OCI-LY7 (cell line): ENCODE data around the gene TASP1. TPM values are rescaled to one million over a fixed set of nuclear protein-coding genes. Genes with fewer than 3 reads are reported as not detected.
"Not testable (repeated sequence)": the region's sequence is repeated elsewhere in the genome, so short reads cannot be mapped to it uniquely, and the experiment has no call there.

Experiments used
- BruUV-seq: library from RNA; stranded (reverse); fragments of 400-500 nt; replicated peaks from 2 replicates; lab custom pipeline; 2021; lab: Mats Ljungman, UMichigan
- CTCF ChIA-PET: fragments of 300-600 bp; sonication (Branson Sonifier 250); formaldehyde crosslinking; loops from one replicate; lab custom pipeline; 2022; ENCODE audit warnings: antibody characterized with exemption; ENCODE audit not compliant: unreplicated experiment; lab: Charles Lee
- POLR2A ChIA-PET: fragments of 300-600 bp; sonication (Branson Sonifier 250); formaldehyde crosslinking; loops from one replicate; lab custom pipeline; 2022; ENCODE audit warnings: antibody characterized with exemption; lab: Charles Lee
- DNase-seq: peaks from one replicate; pipeline ENCODE4 v3.0.0-alpha.2; 2015; ENCODE audit warnings: low spot score
- H2AFZ ChIP-seq: fragments of 200-600 bp; sonication (generic), shearing (Covaris generic); 2 replicates; pipeline ENCODE4 v1.6.1; 2014; ENCODE audit warnings: mild to moderate bottlenecking, antibody characterized with exemption, low read length, moderate library complexity
- H3K27ac ChIP-seq: fragments of 200-600 bp; sonication (generic); 2 replicates; pipeline ENCODE4 v1.5.1; 2014; ENCODE audit warnings: mixed run types, low read depth, mild to moderate bottlenecking, moderate library complexity, low read length, inconsistent platforms; ENCODE audit not compliant: poor library complexity, severe bottlenecking
- H3K36me3 ChIP-seq: fragments of 200-600 bp; sonication (generic); 2 replicates; pipeline ENCODE4 v1.6.1; 2014; ENCODE audit warnings: mild to moderate bottlenecking, antibody characterized with exemption, low read length, moderate library complexity, mixed read lengths; ENCODE audit not compliant: insufficient read depth
- H3K4me1 ChIP-seq: fragments of 200-600 bp; sonication (generic); 2 replicates; pipeline ENCODE4 v1.5.1; 2014; ENCODE audit warnings: mild to moderate bottlenecking, low read length; ENCODE audit not compliant: insufficient read depth, poor library complexity, severe bottlenecking
- H3K4me2 ChIP-seq: fragments of 200-600 bp; sonication (generic); 2 replicates; pipeline ENCODE4 v1.6.1; 2014; ENCODE audit warnings: mild to moderate bottlenecking, low read length
- H3K4me3 ChIP-seq: fragments of 200-600 bp; sonication (generic); 2 replicates; pipeline ENCODE4 v1.5.1; 2014; ENCODE audit warnings: mild to moderate bottlenecking, low read depth, low read length; ENCODE audit not compliant: poor library complexity, severe bottlenecking
- H3K79me2 ChIP-seq: fragments of 200-600 bp; sonication (generic); 2 replicates; pipeline ENCODE4 v1.6.1; 2016; ENCODE audit warnings: low read depth, mild to moderate bottlenecking, low read length, moderate library complexity, mixed read lengths; ENCODE audit not compliant: insufficient read depth
- H3K9me2 ChIP-seq: fragments of 200-600 bp; sonication (generic); 2 replicates; pipeline ENCODE4 v1.6.1; 2016; ENCODE audit warnings: mild to moderate bottlenecking, low read length, mixed read lengths; ENCODE audit not compliant: insufficient read depth
- H3K9me3 ChIP-seq: fragments of 200-600 bp; sonication (generic); 2 replicates; pipeline ENCODE4 v1.6.1; 2014; ENCODE audit warnings: mild to moderate bottlenecking, mixed run types, low read length, mixed read lengths
- H4K20me1 ChIP-seq: fragments of 200-600 bp; sonication (generic); 2 replicates; pipeline ENCODE4 v1.6.1; 2014; ENCODE audit warnings: mild to moderate bottlenecking, antibody characterized with exemption, low read length, moderate library complexity, mixed read lengths; ENCODE audit not compliant: insufficient read depth
- EZH2phosphoT487 ChIP-seq: fragments of 200-600 bp; sonication (generic); IDR thresholded peaks from 2 replicates; pipeline ENCODE4 v1.6.1; 2018; ENCODE audit warnings: low read depth, borderline replicate concordance, mild to moderate bottlenecking, mixed run types, antibody characterized with exemption, low read length, moderate library complexity, mixed read lengths
- intact Hi-C: fragments of 100-400 bp; cut with micrococcal nuclease; formaldehyde crosslinking; loops from one replicate; pipeline ENCODE4 v1.10.0; 2022; ENCODE audit not compliant: unreplicated experiment
- total RNA-seq, 2 experiments: library from RNA; depleted of rRNA in 1 of 2; stranded (reverse); fragments of >200 nt in 1 of 2; shearing (Covaris generic) in 1 of 2; gene quantifications; 2 replicates each; pipeline ENCODE4 v1.2.3, GENCODE V29; 2014 to 2022
- TF ChIP-seq, protein P1 (sequence below): fragments of 200-600 bp; sonication (generic); conservative IDR thresholded peaks from 2 replicates; pipeline ENCODE4 v1.5.1; 2014; ENCODE audit warnings: mild to moderate bottlenecking, antibody characterized with exemption, low read length, moderate library complexity, mixed read lengths

Gene TASP1
- total RNA-seq, 2 experiments from 2014 or later: 12.9 to 15.5 TPM

DNA sequence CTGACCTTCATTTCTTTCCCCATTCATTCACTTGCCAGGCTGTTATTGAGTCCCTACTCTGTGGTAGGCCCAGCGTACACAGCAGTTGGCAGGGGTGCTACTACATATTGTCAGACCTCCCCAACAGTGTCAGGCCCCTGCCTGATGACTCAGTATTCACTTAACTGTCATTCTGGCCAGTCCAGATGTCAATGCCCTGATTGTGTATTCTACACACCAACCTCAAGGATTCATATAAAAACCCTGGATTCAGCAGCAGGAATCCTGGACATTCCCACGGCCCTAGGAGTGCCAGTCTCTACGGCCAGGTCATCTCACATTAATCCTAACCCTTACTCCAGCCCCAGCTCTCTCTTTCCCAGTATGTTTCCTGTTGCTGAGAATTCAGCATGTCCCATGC, 151.5 kb downstream of the TASP1 start:
- Histone ChIP-seq H3K9me3 (no peaks in the 10 kb centered on the region), H3K4me2 (no peak overlapping the region), H3K4me1 (no peaks in the 10 kb centered on the region), H3K36me3 (peaks cover 4% of the 10 kb centered on the region; the same call in 1 of the 2 replicates), H4K20me1 (no peaks in the 10 kb centered on the region), H3K27ac (no peak overlapping the region), H3K9me2 (no peaks in the 10 kb centered on the region), H3K4me3 (no peak overlapping the region), H2AFZ (no peak overlapping the region), H3K79me2 (no peaks in the 10 kb centered on the region)
- BruUV-seq: no TSS peak
- ChIA-PET CTCF (no interaction called here), POLR2A (no interaction called here)
- intact Hi-C loops: no loop called here
- DNase-seq: no peak
- TF ChIP-seq, protein P1, sequence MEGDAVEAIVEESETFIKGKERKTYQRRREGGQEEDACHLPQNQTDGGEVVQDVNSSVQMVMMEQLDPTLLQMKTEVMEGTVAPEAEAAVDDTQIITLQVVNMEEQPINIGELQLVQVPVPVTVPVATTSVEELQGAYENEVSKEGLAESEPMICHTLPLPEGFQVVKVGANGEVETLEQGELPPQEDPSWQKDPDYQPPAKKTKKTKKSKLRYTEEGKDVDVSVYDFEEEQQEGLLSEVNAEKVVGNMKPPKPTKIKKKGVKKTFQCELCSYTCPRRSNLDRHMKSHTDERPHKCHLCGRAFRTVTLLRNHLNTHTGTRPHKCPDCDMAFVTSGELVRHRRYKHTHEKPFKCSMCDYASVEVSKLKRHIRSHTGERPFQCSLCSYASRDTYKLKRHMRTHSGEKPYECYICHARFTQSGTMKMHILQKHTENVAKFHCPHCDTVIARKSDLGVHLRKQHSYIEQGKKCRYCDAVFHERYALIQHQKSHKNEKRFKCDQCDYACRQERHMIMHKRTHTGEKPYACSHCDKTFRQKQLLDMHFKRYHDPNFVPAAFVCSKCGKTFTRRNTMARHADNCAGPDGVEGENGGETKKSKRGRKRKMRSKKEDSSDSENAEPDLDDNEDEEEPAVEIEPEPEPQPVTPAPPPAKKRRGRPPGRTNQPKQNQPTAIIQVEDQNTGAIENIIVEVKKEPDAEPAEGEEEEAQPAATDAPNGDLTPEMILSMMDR: no peak
- TF ChIP-seq EZH2phosphoT487: no peak

GRCh38 chr20:13486694-13487093, 152.0 kb downstream of the TASP1 start:
- intact Hi-C loops: no loop called here
- DNase-seq: no peak
- no peaks in the 10 kb centered on the region for H3K9me2 ChIP-seq
- ChIA-PET POLR2A (no interaction called here), CTCF (no interaction called here)
- H3K27ac ChIP-seq: no peak overlapping the region
- H3K9me3 ChIP-seq: no peaks in the 10 kb centered on the region
- TF ChIP-seq EZH2phosphoT487: no peak
- TF ChIP-seq, protein P1: no peak
- no peaks in the 10 kb centered on the region for H3K4me1 ChIP-seq
- H4K20me1 ChIP-seq: no peaks in the 10 kb centered on the region
- H3K36me3 ChIP-seq: peaks cover 5% of the 10 kb centered on the region; the same call in 1 of the 2 replicates
- H3K4me2 ChIP-seq: no peak overlapping the region
- H2AFZ ChIP-seq: no peak overlapping the region
- H3K79me2 ChIP-seq: no peaks in the 10 kb centered on the region
- no TSS peak for BruUV-seq
- H3K4me3 ChIP-seq: no peak overlapping the region

- no peaks in the 10 kb centered on the region for H3K79me2 ChIP-seq
- no peaks in the 10 kb centered on the region for H3K9me3 ChIP-seq
- H3K4me3 ChIP-seq: no peak overlapping the region
- POLR2A ChIA-PET: no interaction called here
- CTCF ChIA-PET: no interaction called here
- TF ChIP-seq EZH2phosphoT487: no peak
- TF ChIP-seq, protein P1: no peak
- H3K4me1 ChIP-seq: no peaks in the 10 kb centered on the region
- DNase-seq: no peak
- no TSS peak for BruUV-seq
- no peak overlapping the region for H3K4me2 ChIP-seq
- no peaks in the 10 kb centered on the region for H4K20me1 ChIP-seq
- no peak overlapping the region for H2AFZ ChIP-seq
- intact Hi-C loops: no loop called here
- no peaks in the 10 kb centered on the region for H3K9me2 ChIP-seq
- peaks cover 6% of the 10 kb centered on the region; the same call in 1 of the 2 replicates for H3K36me3 ChIP-seq
- no peak overlapping the region for H3K27ac ChIP-seq
These were observed 153.2 kb downstream of the TASP1 start for GRCh38 chr20:13485576-13485975.

GRCh38 chr20:13485019-13485418, 153.7 kb downstream of the TASP1 start:
- H3K9me3 ChIP-seq, H3K27ac ChIP-seq, H3K4me1 ChIP-seq, H3K79me2 ChIP-seq, H3K4me2 ChIP-seq, H3K9me2 ChIP-seq, H2AFZ ChIP-seq, H3K36me3 ChIP-seq, H4K20me1 ChIP-seq, POLR2A ChIA-PET, H3K4me3 ChIP-seq, CTCF ChIA-PET, intact Hi-C loops, DNase-seq, BruUV-seq: not testable (repeated sequence)
